SK-N-MC (cell line): Measurements from ENCODE around the gene DDX39A.

Experiments
- EZH2 ChIP-seq: fragments of 200-600 bp; sonication (generic); IDR thresholded peaks from one replicate; pipeline ENCODE4 v1.6.1; 2017; ENCODE audit warnings: antibody characterized with exemption
- FOXP2 ChIP-seq: optimal IDR thresholded peaks from 2 replicates; pipeline ENCODE3; 2011; ENCODE audit warnings: mild to moderate bottlenecking, moderate library complexity; ENCODE audit not compliant: insufficient read depth; ENCODE audit errors: extremely low read length, control extremely low read depth
- POLR2AphosphoS5 ChIP-seq: IDR thresholded peaks from 2 replicates; pipeline ENCODE4 v1.6.1; 2012; ENCODE audit warnings: mild to moderate bottlenecking, low read depth, low read length, borderline replicate concordance

DNA sequence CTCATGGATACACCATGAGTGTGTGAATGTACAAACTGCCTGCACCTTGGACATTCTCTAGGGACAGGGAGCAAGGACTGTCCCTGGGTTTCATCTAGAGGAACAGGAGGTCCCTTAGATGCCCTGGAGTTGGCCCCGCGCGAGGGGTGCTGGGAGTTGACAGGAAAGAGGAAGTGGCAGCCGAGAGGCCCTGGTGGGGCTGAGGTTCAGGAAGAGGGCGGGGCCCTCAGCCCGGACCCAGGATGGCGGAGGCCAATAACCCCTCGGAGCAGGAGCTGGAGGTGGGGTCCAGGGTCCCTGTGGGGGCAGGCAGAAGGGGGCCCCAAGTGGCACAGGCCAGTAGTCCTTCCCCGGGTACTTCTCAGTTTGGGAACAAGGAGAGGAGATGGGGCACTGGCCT lies 20.9 kb upstream of the DDX39A start:
- no peak for TF ChIP-seq POLR2AphosphoS5
- no peak for TF ChIP-seq EZH2
- no peak for TF ChIP-seq FOXP2
